NCI-H82 treated with DMSO at 0.1 percent for 48 hours (cell line): ENCODE data around the gene IVNS1ABP.
"Not testable (repeated sequence)": the region's sequence is repeated elsewhere in the genome, so short reads cannot be mapped to it uniquely, and the experiment has no call there.

ENCODE experiments used
- DNase-seq: peaks from one replicate; lab custom pipeline; 2025; ENCODE audit not compliant: unreplicated experiment; lab: John Stamatoyannopoulos, UW

The IVNS1ABP gene

DNA sequence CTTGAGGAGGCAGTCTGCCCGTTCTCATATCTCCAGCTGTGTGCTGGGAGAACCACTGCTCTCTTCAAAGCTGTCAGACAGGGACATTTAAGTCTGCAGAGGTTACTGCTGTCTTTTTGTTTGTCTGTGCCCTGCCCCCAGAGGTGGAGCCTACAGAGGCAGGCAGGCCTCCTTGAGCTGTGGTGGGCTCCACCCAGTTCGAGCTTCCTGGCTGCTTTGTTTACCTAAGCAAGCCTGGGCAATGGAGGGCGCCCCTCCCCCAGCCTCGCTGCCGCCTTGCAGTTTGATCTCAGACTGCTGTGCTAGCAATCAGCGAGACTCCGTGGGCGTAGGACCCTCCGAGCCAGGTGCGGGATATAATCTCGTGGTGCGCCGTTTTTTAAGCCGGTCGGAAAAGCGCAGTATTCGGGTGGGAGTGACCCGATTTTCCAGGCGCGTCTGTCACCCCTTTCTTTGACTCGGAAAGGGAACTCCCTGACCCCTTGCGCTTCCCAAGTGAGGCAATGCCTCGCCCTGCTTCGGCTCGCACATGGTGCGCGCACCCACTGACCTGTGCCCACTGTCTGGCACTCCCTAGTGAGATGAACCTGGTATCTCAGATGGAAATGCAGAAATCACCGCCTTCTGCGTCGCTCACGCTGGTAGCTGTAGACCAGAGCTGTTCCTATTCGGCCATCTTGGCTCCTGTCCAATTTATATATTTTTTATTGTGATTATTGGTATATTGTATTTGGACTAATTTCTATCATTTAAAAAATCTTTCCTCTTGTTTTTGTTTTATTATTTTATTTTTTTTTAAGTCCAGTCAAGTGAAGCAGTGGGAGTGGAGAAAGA, 59.7 kb downstream of the IVNS1ABP start:
- DNase-seq = not testable (repeated sequence)

DNA sequence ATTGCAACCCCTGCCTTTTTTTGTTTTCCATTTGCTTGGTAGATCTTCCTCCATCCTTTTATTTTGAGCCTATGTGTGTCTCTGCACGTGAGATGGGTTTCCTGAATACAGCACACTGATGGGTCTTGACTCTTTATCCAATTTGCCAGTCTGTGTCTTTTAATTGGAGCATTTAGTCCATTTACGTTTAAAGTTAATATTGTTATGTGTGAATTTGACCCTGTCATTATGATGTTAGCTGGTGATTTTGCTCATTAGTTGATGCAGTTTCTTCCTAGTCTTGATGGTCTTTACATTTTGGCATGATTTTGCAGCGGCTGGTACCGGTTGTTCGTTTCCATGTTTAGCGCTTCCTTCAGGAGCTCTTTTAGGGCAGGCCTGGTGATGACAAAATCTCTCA, 61.4 kb downstream of the IVNS1ABP start:
- DNase-seq = not testable (repeated sequence)

DNA sequence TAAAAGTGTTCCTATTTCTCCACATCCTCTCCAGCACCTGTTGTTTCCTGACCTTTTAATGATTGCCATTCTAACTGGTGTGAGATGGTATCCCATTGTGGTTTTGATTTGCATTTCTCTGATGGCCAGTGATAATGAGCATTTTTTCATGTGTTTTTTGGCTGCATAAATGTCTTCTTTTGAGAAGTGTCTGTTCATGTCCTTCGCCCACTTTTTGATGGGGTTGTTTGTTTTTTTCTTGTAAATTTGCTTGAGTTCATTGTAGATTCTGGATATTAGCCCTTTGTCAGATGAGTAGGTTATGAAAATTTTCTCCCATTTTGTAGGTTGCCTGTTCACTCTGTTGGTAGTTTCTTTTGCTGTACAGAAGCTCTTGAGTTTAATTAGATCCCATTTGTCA, 64.6 kb downstream of the IVNS1ABP start:
- DNase-seq = not testable (repeated sequence)

DNA sequence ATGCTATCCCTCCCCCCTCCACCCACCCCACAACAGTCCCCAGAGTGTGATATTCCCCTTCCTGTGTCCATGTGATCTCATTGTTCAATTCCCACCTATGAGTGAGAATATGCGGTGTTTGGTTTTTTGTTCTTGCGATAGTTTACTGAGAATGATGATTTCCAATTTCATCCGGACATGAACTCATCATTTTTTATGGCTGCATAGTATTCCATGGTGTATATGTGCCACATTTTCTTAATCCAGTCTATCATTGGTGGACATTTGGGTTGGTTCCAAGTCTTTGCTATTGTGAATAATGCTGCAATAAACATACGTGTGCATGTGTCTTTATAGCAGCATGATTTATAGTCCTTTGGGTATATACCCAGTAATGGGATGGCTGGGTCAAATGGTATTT, 65.1 kb downstream of the IVNS1ABP start:
- not testable (repeated sequence) for DNase-seq

DNA sequence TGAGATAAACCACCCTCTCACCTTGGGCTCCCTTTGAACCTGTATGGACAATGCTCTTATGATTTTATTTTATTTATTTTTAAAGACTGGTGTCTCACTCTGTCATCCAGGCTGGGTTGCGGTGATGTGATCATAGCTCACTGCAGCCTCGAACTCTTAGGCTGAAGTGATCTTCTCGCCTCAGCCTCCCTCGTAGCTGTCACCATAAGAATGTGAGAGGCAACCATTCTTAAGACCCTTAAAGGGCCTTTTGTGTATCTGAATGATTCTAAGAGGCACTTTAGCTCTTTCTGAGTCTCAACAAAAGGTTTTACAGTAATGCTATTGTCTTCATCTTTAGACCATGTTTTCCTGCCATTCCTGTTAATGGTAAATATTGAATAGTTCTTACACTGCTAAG, 67.0 kb downstream of the IVNS1ABP start:
- no peak for DNase-seq

DNA sequence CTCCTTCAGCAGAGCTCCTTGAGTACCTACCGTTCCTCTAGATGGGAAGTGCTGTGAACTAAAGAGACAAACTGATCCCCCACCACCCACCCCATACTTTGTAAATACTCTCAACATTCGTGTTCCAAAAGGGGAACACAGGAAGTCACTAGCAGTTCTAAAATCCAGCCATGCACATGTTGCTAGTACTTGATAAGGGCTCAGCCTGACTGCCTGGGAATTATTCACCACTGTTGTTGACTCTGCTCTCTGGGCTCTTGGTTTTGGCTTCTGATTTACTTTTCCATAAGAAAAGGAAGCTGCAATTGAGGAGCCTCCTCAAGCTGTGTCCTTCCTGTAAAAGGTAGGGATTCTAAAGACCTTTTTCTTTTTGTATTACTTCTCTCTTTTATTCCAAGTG, 67.5 kb downstream of the IVNS1ABP start:
- DNase-seq = no peak
